ENCODE data around the gene LHX5. TPM values are rescaled to one million over a fixed set of nuclear protein-coding genes. Genes with fewer than 3 reads are reported as not detected.

Gene LHX5
- total RNA-seq, 1 donor from 2014 or later = 0.26 TPM

DNA sequence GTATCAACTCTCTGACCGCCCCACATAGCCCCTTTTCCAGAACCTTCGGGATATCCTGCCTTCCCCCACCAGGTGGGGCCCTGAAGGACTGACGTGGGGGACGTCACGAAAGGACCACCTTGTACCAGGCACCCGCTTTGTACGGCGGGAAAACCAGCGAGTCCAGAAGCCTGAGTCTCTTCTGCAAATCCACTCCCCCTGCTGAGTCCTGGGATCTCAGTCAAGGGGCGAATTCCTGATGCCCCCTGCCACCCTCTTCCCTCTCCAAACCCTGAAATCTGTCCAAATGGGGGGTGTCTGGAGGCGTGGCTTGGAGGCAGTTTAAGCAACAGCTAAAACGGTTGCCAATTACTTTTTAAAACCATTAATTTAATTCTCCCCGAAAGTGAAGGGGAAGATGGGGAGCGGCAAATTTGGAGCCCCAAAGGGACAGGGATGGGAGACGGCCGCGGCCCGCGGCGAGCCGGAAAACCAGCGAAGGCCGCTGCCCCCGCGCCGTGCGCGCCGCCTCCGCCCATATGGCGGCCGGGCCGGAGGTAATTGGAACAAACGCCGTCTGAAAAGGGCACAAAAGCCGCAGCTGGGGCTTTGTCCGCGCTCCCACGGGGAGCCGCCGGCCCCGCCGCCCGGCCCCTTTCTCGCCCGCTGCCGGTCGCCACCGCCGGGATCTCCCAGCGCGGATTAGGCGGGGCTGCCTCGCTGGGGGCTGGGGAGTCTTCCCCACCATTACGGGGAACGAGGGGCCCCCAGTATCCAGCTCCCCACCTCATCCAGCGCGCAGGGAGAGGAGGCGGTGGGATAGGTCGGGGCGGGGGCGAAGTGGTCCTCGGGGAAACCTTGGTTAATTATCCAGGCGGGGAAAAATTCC lies 6.6 kb downstream of the LHX5 start:
- Histone ChIP-seq H3K4me3 (ENCODE audit: low read depth, low read length) (peak overlapping the region; percentile 8), H3K27me3 (ENCODE audit: control insufficient read depth, insufficient read depth, low read length) (peaks cover 51% of the 10 kb centered on the region), H3K36me3 (ENCODE audit: control insufficient read depth, insufficient read depth, low read length) (no peaks in the 10 kb centered on the region)
- FAIRE-seq (no peak), DNase-seq (ENCODE audit: low read depth) (no peak)
- TF ChIP-seq, protein P1, sequence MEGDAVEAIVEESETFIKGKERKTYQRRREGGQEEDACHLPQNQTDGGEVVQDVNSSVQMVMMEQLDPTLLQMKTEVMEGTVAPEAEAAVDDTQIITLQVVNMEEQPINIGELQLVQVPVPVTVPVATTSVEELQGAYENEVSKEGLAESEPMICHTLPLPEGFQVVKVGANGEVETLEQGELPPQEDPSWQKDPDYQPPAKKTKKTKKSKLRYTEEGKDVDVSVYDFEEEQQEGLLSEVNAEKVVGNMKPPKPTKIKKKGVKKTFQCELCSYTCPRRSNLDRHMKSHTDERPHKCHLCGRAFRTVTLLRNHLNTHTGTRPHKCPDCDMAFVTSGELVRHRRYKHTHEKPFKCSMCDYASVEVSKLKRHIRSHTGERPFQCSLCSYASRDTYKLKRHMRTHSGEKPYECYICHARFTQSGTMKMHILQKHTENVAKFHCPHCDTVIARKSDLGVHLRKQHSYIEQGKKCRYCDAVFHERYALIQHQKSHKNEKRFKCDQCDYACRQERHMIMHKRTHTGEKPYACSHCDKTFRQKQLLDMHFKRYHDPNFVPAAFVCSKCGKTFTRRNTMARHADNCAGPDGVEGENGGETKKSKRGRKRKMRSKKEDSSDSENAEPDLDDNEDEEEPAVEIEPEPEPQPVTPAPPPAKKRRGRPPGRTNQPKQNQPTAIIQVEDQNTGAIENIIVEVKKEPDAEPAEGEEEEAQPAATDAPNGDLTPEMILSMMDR (IDR thresholded peaks at IDR 0.05; ENCODE audit: insufficient read depth, low read length, severe bottlenecking) = no peak

DNA sequence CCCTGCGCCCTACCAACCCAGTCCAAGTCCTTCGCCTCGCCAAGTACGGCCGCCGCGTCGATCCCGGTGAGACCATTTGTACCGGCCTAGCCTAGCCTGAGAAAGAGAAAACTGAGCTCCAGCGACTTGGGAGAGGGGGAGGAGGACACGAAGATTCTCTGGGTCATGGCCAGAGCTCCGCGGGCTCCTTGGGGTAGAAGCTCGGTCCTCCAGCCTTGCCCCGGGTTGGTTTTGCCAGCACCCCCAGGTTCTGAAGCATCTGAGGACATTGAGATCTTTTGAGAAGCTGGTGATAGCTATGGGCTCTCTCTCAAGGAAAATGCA lies 7.3 kb downstream of the LHX5 start:
- DNase-seq (ENCODE audit: low read depth) = no peak
- Histone ChIP-seq H3K27me3 (ENCODE audit: control insufficient read depth, insufficient read depth, low read length) (peaks cover 45% of the 10 kb centered on the region), H3K4me3 (ENCODE audit: low read depth, low read length) (no peak overlapping the region), H3K36me3 (ENCODE audit: control insufficient read depth, insufficient read depth, low read length) (no peaks in the 10 kb centered on the region)
- TF ChIP-seq, protein P1 (IDR thresholded peaks at IDR 0.05; ENCODE audit: insufficient read depth, low read length, severe bottlenecking) = no peak
- no peak for FAIRE-seq

DNA sequence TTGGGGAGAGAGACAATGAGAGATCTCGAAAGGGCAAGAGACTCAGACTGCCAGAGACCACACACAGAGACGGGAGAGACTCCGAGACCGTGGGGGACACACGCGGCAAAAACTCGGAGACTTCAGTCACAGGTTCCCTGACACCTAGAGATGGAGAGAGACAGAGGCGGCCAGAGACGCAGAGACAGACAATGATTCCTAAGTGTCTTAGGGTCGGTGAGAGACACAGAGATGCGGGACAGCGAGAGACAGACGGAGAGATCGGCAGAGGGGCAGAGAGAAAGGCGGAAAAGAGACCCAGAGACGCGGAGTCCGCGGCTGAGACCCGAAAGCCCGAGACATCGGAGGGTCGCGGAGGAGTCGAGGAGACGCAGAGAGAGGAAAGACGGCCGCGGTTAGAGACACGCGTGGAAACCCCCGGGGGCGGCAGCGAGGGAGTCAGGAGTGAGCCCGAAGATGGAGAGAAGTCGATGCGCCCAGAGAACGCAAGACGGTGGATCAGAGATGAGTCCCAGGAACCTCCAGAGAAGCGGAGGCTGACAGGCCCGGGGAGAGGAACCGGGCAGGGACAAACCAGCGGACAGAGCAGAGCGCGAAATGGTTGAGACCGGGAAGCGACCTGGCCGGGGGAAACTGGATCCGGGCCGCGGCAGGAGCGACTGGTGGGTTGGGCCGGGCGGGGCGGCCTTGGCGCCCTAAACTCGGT lies 7.8 kb downstream of the LHX5 start:
- Histone ChIP-seq H3K36me3 (ENCODE audit: control insufficient read depth, insufficient read depth, low read length) (no peaks in the 10 kb centered on the region), H3K4me3 (ENCODE audit: low read depth, low read length) (no peak overlapping the region), H3K27me3 (ENCODE audit: control insufficient read depth, insufficient read depth, low read length) (peaks cover 41% of the 10 kb centered on the region)
- TF ChIP-seq, protein P1 (IDR thresholded peaks at IDR 0.05; ENCODE audit: insufficient read depth, low read length, severe bottlenecking) = no peak
- DNase-seq (ENCODE audit: low read depth) = no peak
- FAIRE-seq = no peak

DNA sequence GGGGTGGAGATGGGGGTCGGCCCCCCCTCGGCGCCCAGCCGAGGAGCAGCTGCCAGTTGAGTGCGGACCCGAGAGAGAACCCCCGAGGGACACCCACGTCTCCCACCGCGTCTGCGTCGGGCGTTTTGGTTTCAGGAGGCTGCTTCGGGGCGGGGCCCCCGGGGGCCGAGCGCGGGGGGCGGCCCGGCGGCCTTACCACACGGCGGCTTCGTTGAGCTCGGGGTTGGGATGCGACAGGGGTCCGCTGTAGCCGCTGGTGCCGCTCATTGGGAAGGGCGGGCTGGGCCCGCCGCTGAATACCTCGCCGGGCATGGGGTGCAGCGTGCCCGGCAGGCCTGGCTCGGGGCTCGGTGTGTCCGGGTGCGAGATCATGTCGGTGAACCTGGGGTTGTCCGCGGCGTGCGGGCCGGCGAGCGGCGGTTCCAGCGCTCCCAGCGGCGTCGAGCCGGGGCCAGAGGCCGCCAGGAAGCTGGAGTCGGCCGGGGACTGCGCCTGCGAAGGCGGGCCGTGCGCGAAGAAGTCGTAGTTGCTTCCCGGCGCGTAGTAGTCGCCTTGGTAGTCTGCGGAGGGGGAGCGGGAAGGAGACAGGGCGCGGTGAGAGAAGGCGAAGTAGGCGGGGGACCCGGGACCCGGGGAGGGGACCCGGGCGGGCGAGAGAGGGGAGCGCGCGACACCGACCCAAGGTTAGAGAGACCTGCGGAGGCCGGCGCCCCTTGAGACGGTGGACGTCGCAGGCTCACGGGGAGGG lies 8.5 kb downstream of the LHX5 start:
- TF ChIP-seq, protein P1 (IDR thresholded peaks at IDR 0.05; ENCODE audit: insufficient read depth, low read length, severe bottlenecking) = no peak
- Histone ChIP-seq H3K4me3 (ENCODE audit: low read depth, low read length) (no peak overlapping the region), H3K36me3 (ENCODE audit: control insufficient read depth, insufficient read depth, low read length) (no peaks in the 10 kb centered on the region), H3K27me3 (ENCODE audit: control insufficient read depth, insufficient read depth, low read length) (peaks cover 34% of the 10 kb centered on the region)
- FAIRE-seq = no peak
- no peak for DNase-seq (ENCODE audit: low read depth)

DNA sequence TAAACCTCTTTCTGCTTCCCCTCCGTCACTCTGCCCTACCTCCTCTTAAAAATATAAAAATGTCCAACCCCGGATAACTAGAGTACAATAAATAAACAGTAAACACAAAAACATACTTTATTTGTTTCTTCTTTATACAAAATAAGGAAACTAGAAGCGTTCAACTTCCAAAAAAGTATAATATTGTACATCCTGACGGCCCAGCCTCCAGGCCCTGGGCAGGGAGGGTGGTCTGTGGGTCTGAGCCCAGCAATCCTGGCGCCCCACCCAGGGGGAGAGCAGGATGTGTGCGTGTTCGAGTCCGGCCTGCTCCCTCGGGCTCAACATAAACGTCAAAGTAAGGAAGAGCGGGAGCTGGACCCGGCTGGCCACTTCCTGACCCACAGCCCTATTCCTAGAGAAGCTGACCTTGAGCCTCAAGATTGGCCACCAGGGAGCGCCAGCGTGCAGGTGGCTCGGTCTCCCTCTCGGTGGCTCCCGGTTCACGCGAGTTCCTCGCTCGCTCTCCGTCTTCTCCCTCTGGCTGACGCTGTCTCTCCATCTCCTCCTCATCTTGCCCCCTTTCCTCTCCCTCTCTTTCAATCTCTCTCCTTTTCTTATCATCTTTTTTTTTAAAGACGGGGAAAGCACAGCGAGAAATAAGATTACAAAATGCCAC lies 9.4 kb downstream of the LHX5 start:
- TF ChIP-seq, protein P1 (IDR thresholded peaks at IDR 0.05; ENCODE audit: insufficient read depth, low read length, severe bottlenecking) = peak; percentile 99

More for the DNA sequence above, 9.4 kb downstream of the LHX5 start:
- Histone ChIP-seq H3K27me3 (ENCODE audit: control insufficient read depth, insufficient read depth, low read length) (peaks cover 36% of the 10 kb centered on the region), H3K4me3 (ENCODE audit: low read depth, low read length) (no peak overlapping the region), H3K36me3 (ENCODE audit: control insufficient read depth, insufficient read depth, low read length) (no peaks in the 10 kb centered on the region)
- FAIRE-seq = no peak
- DNase-seq (ENCODE audit: low read depth) = peak; percentile 49
